Subcutaneous adipose tissue (tissue), 4 donors: ENCODE data around the gene SNCG. TPM values are rescaled to one million over a fixed set of nuclear protein-coding genes. Genes with fewer than 3 reads are reported as not detected.

ENCODE experiments used
- total RNA-seq, 4 donors: library from RNA; depleted of rRNA; stranded (reverse); fragments of >200 nt; gene quantifications; one replicate each; pipeline ENCODE4 v1.1.0, GENCODE V29; 2016
- TF ChIP-seq, protein P1 (sequence below): fragments of 450-650 bp; IDR thresholded peaks from one replicate; pipeline ENCODE4 v1.5.1; 2016; ENCODE audit warnings: low read depth, mild to moderate bottlenecking, control low read depth, antibody characterized with exemption, moderate library complexity

SNCG gene
- total RNA-seq, 4 donors from 2014 or later: 172 to 362 (median 205) TPM

DNA sequence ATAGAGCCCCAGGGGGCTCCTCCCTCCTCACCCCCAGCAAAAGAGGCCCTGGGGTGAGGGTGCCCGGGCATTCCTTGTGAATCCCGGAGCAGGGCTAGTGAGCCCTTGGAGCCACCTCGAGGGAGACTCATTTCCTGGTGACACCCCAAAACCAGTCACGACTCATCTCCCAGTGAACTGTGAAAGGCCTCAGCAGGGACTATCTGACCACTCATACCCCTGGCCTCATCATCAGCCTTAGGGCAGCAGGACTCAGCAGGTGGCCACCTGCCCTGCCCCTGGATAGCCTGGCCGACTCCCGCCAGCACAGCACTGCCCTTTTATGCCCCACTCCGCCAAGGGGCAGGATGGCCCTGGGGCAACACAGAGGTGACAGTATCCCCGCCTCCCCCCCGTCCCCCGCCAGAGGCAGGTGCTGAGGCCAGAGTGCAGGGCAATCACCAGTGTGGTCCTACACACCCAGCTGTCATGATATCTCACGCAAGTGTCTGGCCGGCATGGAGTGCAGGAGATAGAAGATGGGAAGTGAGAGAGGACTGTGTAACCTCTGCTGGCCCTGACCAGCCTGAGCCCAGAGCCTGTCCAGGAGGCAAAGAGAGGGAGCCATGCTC is 3.2 kb downstream of the SNCG start:
- TF ChIP-seq, protein P1, sequence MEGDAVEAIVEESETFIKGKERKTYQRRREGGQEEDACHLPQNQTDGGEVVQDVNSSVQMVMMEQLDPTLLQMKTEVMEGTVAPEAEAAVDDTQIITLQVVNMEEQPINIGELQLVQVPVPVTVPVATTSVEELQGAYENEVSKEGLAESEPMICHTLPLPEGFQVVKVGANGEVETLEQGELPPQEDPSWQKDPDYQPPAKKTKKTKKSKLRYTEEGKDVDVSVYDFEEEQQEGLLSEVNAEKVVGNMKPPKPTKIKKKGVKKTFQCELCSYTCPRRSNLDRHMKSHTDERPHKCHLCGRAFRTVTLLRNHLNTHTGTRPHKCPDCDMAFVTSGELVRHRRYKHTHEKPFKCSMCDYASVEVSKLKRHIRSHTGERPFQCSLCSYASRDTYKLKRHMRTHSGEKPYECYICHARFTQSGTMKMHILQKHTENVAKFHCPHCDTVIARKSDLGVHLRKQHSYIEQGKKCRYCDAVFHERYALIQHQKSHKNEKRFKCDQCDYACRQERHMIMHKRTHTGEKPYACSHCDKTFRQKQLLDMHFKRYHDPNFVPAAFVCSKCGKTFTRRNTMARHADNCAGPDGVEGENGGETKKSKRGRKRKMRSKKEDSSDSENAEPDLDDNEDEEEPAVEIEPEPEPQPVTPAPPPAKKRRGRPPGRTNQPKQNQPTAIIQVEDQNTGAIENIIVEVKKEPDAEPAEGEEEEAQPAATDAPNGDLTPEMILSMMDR: no peak

DNA sequence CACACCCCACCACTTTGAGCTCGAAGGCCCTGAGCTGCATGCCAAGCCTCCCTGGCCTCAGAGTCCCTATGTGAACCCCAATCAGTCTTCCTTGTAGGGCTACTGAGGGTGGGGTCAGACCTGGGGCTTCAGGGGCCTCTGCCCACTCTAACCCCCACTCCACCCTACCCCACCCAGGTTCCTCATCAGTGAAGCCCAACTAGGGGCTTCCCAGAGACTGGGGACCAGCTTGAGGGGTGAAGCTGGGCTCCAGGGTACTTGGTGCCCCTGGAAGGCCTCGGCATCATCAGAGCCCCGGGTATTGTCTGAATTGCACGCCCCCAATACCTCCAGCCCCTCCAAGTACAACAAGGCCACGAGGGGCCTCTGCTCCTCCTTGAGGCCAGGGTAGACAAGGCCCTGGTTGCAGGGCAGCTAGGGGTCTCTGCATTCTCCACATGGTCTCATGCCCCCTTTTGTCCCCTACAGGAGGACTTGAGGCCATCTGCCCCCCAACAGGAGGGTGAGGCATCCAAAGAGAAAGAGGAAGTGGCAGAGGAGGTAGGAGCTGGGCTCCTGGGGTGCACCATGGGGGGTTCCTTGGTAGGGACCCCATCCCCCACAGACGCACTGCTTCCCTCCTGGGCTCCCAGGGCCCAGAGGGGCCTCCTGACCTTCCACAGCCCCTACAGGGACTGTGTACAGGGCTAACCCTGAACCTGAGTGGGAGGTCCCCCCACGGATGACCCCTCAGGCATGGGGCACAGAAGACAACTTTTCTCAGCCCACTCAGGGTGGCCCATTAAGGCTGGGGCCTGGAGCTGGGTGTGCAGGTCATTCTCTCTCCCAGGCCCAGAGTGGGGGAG is 4.0 kb downstream of the SNCG start:
- TF ChIP-seq, protein P1: no peak

DNA sequence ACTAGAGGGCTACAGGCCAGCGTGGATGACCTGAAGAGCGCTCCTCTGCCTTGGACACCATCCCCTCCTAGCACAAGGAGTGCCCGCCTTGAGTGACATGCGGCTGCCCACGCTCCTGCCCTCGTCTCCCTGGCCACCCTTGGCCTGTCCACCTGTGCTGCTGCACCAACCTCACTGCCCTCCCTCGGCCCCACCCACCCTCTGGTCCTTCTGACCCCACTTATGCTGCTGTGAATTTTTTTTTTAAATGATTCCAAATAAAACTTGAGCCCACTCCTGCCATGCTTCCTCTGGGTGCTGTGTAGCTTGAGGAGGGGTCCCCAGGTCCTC is 4.5 kb downstream of the SNCG start:
- TF ChIP-seq, protein P1: no peak

DNA sequence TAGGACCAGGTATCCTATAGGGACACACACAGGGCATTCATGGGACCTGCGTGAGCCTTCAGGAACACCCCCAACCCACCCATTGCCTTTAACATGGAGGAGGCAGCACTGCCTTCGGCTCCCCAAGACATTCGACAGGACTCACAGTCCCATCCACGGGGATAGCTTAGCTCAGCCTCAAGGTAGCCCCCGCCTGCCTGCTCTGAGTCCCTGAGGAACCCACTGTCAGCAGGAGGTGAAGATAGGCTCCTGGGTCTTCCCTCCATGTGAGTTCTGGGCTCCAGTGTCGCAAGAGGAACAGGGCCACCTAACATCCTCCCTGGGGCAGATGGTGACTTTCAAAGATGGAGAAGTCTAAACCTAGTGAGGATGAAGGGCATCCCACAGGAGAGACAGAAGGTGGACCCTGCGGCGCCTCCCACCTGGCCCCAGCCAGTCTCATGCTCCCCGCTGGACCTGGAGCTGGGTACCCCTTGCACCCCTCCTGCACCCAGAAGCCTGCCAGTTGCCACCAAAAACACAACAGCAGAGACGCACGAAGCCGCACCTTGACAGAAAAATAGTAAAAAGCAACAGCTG is 5.0 kb downstream of the SNCG start:
- TF ChIP-seq, protein P1: no peak

DNA sequence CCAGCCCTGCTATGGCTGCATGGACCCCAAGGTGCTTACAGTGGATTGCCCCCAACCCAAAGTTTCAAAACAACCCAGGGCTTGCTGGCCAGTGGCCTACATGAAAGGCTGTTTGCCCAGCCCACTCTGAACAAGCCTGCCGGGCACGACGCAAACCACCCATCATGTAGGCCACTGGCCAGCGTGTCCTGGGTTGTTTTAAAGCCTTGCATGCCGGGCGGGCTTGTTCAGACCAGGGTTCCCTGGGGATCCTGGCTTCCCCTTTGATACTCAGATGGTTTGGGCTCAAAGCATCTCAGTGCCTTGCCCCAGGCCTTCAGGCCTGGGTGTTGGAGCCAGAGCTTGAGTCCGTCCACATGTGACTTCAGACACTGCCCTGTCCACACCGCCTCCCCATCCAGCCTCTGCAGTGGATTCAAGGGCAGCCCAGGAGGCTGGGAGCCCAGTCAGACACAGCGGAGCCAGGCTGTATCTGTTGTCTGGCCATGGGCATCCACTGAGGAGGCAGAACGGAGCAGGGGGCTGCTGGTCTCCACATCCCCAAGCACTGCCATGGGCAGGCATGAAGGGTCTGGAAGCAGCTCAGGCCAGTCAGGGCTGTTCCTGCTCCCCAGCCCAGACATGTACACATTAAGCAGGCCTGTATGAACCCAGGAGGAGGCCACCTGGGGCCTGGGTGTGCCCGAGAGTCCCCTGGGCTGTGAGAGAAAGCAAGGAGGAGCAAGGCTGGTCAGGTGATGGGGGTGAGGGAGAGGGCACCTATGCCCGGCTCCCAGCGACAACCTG is 5.9 kb downstream of the SNCG start:
- TF ChIP-seq, protein P1: no peak

DNA sequence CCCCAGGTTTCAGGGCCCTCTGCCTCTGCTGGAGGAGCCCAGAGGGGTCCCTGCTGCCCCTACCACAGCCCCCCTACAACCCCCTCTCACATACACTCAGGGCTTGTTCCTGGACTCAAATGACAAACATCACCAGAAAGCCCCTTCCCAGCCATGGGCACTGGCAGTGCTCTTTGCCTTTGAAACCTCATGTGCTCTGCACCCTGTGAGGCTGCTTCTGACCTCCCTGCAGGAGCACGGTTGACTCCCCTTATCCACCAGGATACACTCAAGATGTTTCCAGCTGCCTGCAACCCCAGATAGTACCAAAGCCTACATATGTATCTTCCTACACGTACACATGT is 6.4 kb downstream of the SNCG start:
- TF ChIP-seq, protein P1: no peak
